A549 (cell line): ENCODE measurements around the gene ACTA2.

Experiments used
- CTCF ChIP-seq: fragments of >200 bp; sonication (Bioruptor Twin); formaldehyde crosslinking; IDR thresholded peaks from 3 replicates; pipeline ENCODE4 v1.5.1; 2016
- HOXB5 ChIP-seq: fragments of 250-450 bp; sonication (Bioruptor Pico); IDR thresholded peaks from 2 replicates; pipeline ENCODE4 v1.5.0; 2020; ENCODE audit warnings: mild to moderate bottlenecking, moderate library complexity
- KDM5A ChIP-seq: fragments of 200-600 bp; sonication (generic); IDR thresholded peaks from 2 replicates; pipeline ENCODE4 v1.6.1; 2016; ENCODE audit warnings: antibody characterized with exemption, mild to moderate bottlenecking
- NFE2L2 ChIP-seq: fragments of 150-350 bp; conservative IDR thresholded peaks from 2 replicates; pipeline ENCODE4 v1.6.1; 2014; ENCODE audit warnings: low read length
- POLR2A ChIP-seq: IDR thresholded peaks from 2 replicates; pipeline ENCODE4 v1.6.1; 2012; ENCODE audit warnings: mild to moderate bottlenecking, low read length
- RCOR1 ChIP-seq: fragments of 150-350 bp; IDR thresholded peaks from 2 replicates; pipeline ENCODE4 v1.6.1; 2014; ENCODE audit warnings: antibody characterized with exemption, low read length, low read depth
- TF ChIP-seq, protein P1 (sequence below): fragments of >200 bp; sonication (Bioruptor Twin); formaldehyde crosslinking; IDR thresholded peaks from 3 replicates; pipeline ENCODE4 v1.6.1; 2016
- TF ChIP-seq, protein P2 (sequence below): fragments of 200-600 bp; sonication (generic); IDR thresholded peaks from 2 replicates; pipeline ENCODE4 v1.6.1; 2016; ENCODE audit warnings: antibody characterized with exemption, mild to moderate bottlenecking, moderate library complexity
- TF ChIP-seq, protein P3 (sequence below): IDR thresholded peaks from 2 replicates; pipeline ENCODE4 v1.6.1; 2012
- TF ChIP-seq, protein P4 (sequence below): fragments of 250-450 bp; sonication (Bioruptor Pico); IDR thresholded peaks from 2 replicates; pipeline ENCODE4 v1.5.0; 2020; ENCODE audit warnings: low read depth, mild to moderate bottlenecking, moderate library complexity

- TF ChIP-seq CTCF (no peak), HOXB5 (CRISPR knock-in tag) (no peak), KDM5A (no peak), POLR2A (no peak), RCOR1 (no peak), NFE2L2 (no peak)
- TF ChIP-seq, protein P1, sequence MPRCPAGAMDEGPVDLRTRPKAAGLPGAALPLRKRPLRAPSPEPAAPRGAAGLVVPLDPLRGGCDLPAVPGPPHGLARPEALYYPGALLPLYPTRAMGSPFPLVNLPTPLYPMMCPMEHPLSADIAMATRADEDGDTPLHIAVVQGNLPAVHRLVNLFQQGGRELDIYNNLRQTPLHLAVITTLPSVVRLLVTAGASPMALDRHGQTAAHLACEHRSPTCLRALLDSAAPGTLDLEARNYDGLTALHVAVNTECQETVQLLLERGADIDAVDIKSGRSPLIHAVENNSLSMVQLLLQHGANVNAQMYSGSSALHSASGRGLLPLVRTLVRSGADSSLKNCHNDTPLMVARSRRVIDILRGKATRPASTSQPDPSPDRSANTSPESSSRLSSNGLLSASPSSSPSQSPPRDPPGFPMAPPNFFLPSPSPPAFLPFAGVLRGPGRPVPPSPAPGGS = no peak
- TF ChIP-seq, protein P2, sequence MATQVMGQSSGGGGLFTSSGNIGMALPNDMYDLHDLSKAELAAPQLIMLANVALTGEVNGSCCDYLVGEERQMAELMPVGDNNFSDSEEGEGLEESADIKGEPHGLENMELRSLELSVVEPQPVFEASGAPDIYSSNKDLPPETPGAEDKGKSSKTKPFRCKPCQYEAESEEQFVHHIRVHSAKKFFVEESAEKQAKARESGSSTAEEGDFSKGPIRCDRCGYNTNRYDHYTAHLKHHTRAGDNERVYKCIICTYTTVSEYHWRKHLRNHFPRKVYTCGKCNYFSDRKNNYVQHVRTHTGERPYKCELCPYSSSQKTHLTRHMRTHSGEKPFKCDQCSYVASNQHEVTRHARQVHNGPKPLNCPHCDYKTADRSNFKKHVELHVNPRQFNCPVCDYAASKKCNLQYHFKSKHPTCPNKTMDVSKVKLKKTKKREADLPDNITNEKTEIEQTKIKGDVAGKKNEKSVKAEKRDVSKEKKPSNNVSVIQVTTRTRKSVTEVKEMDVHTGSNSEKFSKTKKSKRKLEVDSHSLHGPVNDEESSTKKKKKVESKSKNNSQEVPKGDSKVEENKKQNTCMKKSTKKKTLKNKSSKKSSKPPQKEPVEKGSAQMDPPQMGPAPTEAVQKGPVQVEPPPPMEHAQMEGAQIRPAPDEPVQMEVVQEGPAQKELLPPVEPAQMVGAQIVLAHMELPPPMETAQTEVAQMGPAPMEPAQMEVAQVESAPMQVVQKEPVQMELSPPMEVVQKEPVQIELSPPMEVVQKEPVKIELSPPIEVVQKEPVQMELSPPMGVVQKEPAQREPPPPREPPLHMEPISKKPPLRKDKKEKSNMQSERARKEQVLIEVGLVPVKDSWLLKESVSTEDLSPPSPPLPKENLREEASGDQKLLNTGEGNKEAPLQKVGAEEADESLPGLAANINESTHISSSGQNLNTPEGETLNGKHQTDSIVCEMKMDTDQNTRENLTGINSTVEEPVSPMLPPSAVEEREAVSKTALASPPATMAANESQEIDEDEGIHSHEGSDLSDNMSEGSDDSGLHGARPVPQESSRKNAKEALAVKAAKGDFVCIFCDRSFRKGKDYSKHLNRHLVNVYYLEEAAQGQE = no peak
- TF ChIP-seq, protein P3, sequence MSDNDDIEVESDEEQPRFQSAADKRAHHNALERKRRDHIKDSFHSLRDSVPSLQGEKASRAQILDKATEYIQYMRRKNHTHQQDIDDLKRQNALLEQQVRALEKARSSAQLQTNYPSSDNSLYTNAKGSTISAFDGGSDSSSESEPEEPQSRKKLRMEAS = no peak
- TF ChIP-seq, protein P4, sequence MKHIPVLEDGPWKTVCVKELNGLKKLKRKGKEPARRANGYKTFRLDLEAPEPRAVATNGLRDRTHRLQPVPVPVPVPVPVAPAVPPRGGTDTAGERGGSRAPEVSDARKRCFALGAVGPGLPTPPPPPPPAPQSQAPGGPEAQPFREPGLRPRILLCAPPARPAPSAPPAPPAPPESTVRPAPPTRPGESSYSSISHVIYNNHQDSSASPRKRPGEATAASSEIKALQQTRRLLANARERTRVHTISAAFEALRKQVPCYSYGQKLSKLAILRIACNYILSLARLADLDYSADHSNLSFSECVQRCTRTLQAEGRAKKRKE = no peak
Observed at GRCh38 chr10:88995156-88995876, 42.7 kb upstream of the ACTA2 start.
